ENCODE measurements around the gene CACNB1.
"Not testable (repeated sequence)": the region's sequence is repeated elsewhere in the genome, so short reads cannot be mapped to it uniquely, and the experiment has no call there.

CACNB1 gene

GRCh38 chr17:39171933-39172332 lies 25.5 kb downstream of the CACNB1 start:
- in situ Hi-C loops (cut with MboI; ENCODE audit: low sequenced_read_pairs, unreplicated experiment), result no loop called here
- no peak for DNase-seq (ENCODE audit: low spot score)
- TF ChIP-seq CTCF (IDR thresholded peaks at IDR 0.05; ENCODE audit: borderline replicate concordance, control extremely low read depth, extremely low read depth, insufficient read depth, missing control alignments), result no peak

GRCh38 chr17:39170558-39170957 lies 26.9 kb downstream of the CACNB1 start:
- in situ Hi-C loops (cut with MboI; ENCODE audit: low sequenced_read_pairs, unreplicated experiment), result no loop called here
- no peak for TF ChIP-seq CTCF (IDR thresholded peaks at IDR 0.05; ENCODE audit: borderline replicate concordance, control extremely low read depth, extremely low read depth, insufficient read depth, missing control alignments)
- DNase-seq (ENCODE audit: low spot score), result no peak

GRCh38 chr17:39170109-39170508 lies 27.4 kb downstream of the CACNB1 start:
- in situ Hi-C loops (cut with MboI; ENCODE audit: low sequenced_read_pairs, unreplicated experiment), result no loop called here
- no peak for DNase-seq (ENCODE audit: low spot score)
- TF ChIP-seq CTCF (IDR thresholded peaks at IDR 0.05; ENCODE audit: borderline replicate concordance, control extremely low read depth, extremely low read depth, insufficient read depth, missing control alignments), result no peak

- no peak for TF ChIP-seq CTCF (IDR thresholded peaks at IDR 0.05; ENCODE audit: borderline replicate concordance, control extremely low read depth, extremely low read depth, insufficient read depth, missing control alignments)
- in situ Hi-C loops (cut with MboI; ENCODE audit: low sequenced_read_pairs, unreplicated experiment), result no loop called here
- no peak for DNase-seq (ENCODE audit: low spot score)
Observed at GRCh38 chr17:39169518-39169917, 28.0 kb downstream of the CACNB1 start.

GRCh38 chr17:39169101-39169500 lies 28.4 kb downstream of the CACNB1 start:
- DNase-seq (ENCODE audit: low spot score), result no peak
- no peak for TF ChIP-seq CTCF (IDR thresholded peaks at IDR 0.05; ENCODE audit: borderline replicate concordance, control extremely low read depth, extremely low read depth, insufficient read depth, missing control alignments)
- in situ Hi-C loops (cut with MboI; ENCODE audit: low sequenced_read_pairs, unreplicated experiment), result no loop called here

GRCh38 chr17:39168503-39168902 lies 29.0 kb downstream of the CACNB1 start:
- DNase-seq (ENCODE audit: low spot score); in situ Hi-C loops (cut with MboI; ENCODE audit: low sequenced_read_pairs, unreplicated experiment): not testable (repeated sequence)

- no peak for DNase-seq (ENCODE audit: low spot score)
- in situ Hi-C loops (cut with MboI; ENCODE audit: low sequenced_read_pairs, unreplicated experiment), result no loop called here
Observed at GRCh38 chr17:39167476-39167875, 30.0 kb downstream of the CACNB1 start.

More at GRCh38 chr17:39167476-39167875, 30.0 kb downstream of the CACNB1 start:
- no peak for TF ChIP-seq CTCF (IDR thresholded peaks at IDR 0.05; ENCODE audit: borderline replicate concordance, control extremely low read depth, extremely low read depth, insufficient read depth, missing control alignments)

Measured in GM13976 (cell line).